ENCODE data around the gene PLIN4.

The PLIN4 gene

DNA sequence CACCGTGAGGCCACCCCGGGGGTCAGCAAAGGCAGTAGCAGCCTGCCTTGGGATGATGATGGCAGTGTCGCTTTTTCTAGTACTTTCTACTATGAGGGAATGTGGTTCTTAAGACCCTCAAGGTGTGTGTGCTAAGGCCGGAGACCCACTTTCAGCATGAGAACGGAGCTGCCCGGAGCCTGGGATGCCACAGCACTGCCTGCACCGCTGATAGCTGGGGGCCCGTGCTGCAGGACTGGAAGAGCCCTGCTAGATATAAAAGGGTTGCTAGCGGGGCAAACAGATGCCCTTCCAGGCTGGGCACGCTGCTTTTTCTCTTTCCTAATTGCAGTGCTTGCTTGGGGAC is 14.5 kb downstream of the PLIN4 start:
- CTCF ChIA-PET = no interaction called here
- POLR2A ChIA-PET = no interaction called here
- no peak for TF ChIP-seq TARDBP (IDR thresholded peaks at IDR 0.05)
- TF ChIP-seq FOXK2 (IDR thresholded peaks at IDR 0.05) = no peak
- TF ChIP-seq, protein P1, sequence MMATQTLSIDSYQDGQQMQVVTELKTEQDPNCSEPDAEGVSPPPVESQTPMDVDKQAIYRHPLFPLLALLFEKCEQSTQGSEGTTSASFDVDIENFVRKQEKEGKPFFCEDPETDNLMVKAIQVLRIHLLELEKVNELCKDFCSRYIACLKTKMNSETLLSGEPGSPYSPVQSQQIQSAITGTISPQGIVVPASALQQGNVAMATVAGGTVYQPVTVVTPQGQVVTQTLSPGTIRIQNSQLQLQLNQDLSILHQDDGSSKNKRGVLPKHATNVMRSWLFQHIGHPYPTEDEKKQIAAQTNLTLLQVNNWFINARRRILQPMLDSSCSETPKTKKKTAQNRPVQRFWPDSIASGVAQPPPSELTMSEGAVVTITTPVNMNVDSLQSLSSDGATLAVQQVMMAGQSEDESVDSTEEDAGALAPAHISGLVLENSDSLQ (IDR thresholded peaks at IDR 0.05) = no peak
- TF ChIP-seq NFRKB (IDR thresholded peaks at IDR 0.05) = no peak
- TF ChIP-seq BHLHE40 (IDR thresholded peaks at IDR 0.05; ENCODE audit: borderline replicate concordance) = no peak
- no peak for TF ChIP-seq FOXA1 (IDR thresholded peaks at IDR 0.05)
- TF ChIP-seq CTBP1 (IDR thresholded peaks at IDR 0.05; ENCODE audit: borderline replicate concordance) = no peak
- no peak for TF ChIP-seq FOXM1 (IDR thresholded peaks at IDR 0.05; ENCODE audit: borderline replicate concordance)
- TF ChIP-seq SP1 (IDR thresholded peaks at IDR 0.05) = no peak
- no peak for TF ChIP-seq LEF1 (IDR thresholded peaks at IDR 0.05; ENCODE audit: borderline replicate concordance)
- no peak for TF ChIP-seq SUZ12 (IDR thresholded peaks at IDR 0.05)
- no peak for TF ChIP-seq L3MBTL2 (conservative IDR thresholded peaks at IDR 0.05)
- no peak for DNase-seq (ENCODE audit: extremely low spot score)

DNA sequence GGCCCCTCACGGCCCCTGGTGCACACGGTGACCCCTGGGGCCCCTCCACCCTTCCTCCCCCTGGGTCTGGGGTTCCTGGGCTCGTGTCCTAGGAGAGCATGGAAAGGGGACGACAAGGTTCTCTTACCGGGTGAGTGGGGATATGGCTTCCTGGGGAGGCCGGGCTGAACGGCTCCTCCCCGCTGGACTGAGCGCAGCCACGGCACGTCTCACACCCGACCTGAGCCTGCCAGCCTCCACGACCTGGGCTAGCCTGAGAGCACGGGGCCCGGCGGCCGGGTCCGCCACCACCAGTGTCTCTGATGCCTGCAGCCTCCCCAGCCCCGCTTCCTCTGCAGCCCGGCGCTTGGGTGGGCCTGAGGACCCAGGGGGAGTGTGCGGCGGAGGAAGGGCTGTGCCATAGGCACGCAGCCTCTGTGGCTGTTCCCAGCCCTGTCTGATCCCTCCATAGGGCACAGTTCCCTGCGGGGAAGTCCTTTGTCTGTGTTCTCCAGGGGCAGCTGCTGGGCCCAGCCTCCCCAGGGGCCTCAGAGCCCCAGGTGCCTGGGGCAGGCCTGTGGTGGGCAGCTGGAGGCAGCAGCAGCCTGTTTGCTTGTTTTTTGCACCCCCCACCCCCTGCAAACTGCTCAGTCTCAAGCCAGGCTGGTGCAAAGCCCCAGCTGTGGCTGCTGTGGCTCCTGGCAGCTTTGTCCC is 15.0 kb downstream of the PLIN4 start:
- CTCF ChIA-PET = no interaction called here
- no peak for TF ChIP-seq ZNF384 (IDR thresholded peaks at IDR 0.05)
- TF ChIP-seq SUZ12 (IDR thresholded peaks at IDR 0.05) = no peak
- TF ChIP-seq HDGF (IDR thresholded peaks at IDR 0.05; ENCODE audit: borderline replicate concordance) = no peak
- TF ChIP-seq SP1 (IDR thresholded peaks at IDR 0.05) = no peak
- no peak for TF ChIP-seq L3MBTL2 (conservative IDR thresholded peaks at IDR 0.05)
- TF ChIP-seq, protein P1 (IDR thresholded peaks at IDR 0.05) = no peak
- TF ChIP-seq ARNT (IDR thresholded peaks at IDR 0.05) = no peak
- TF ChIP-seq LEF1 (IDR thresholded peaks at IDR 0.05; ENCODE audit: borderline replicate concordance) = no peak
- TF ChIP-seq FOXA1 (IDR thresholded peaks at IDR 0.05) = no peak
- TF ChIP-seq FOXM1 (IDR thresholded peaks at IDR 0.05; ENCODE audit: borderline replicate concordance) = no peak
- TF ChIP-seq NFRKB (IDR thresholded peaks at IDR 0.05) = no peak
- TF ChIP-seq ELF4 (IDR thresholded peaks at IDR 0.05) = no peak
- no peak for TF ChIP-seq CTBP1 (IDR thresholded peaks at IDR 0.05; ENCODE audit: borderline replicate concordance)
- TF ChIP-seq FOXK2 (IDR thresholded peaks at IDR 0.05) = no peak
- TF ChIP-seq BHLHE40 (IDR thresholded peaks at IDR 0.05; ENCODE audit: borderline replicate concordance) = no peak
- TF ChIP-seq TARDBP (IDR thresholded peaks at IDR 0.05) = no peak
- no peak for DNase-seq (ENCODE audit: extremely low spot score)
- POLR2A ChIA-PET = no interaction called here

DNA sequence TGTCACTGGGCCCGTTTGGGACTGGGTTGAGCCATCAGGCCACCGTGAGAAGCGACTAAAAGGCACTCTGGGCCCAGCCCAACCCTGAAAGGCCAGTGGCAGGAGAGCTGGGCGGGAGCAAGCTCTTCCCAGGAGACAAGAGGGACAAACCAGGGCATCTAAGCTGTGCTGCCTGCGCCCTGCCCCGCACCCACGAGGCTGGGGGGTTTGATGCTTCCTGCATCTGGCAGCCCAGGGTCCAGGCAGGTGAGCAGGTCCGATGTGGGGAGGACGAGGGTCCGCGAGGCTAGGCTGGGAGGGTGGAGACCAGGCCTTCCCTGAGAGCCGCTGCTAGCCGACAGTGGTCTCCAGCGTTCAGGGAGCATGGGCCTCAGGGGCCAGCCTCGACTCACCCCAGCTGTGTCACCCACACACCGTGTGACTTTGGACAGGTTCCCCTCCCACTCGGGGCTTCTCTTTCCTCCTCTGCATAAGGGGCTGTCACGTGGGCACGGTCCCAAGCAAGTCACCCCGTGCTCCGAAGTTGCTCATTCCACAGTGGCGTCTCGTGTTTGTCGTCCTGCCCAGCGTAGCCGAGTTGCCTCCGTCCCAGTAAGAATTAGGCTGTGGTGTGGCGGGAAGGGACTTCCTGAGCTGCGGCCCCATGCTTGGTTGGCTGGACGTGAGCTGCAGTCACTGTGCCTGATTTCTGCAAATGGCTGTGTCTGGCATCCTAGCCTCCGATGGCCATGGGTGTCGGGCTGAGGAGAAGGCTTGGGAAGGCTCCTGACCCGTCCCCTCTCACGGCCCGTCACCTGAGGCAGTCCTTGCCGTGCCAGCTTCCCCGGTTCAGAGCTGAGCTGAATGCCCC is 15.8 kb downstream of the PLIN4 start:
- CTCF ChIA-PET = no interaction called here
- TF ChIP-seq FOXA1 (IDR thresholded peaks at IDR 0.05) (no peak), ELF4 (IDR thresholded peaks at IDR 0.05) (no peak), ZNF384 (IDR thresholded peaks at IDR 0.05) (no peak), ARNT (IDR thresholded peaks at IDR 0.05) (no peak), LEF1 (IDR thresholded peaks at IDR 0.05; ENCODE audit: borderline replicate concordance) (no peak), BHLHE40 (IDR thresholded peaks at IDR 0.05; ENCODE audit: borderline replicate concordance) (no peak), CTBP1 (IDR thresholded peaks at IDR 0.05; ENCODE audit: borderline replicate concordance) (no peak), FOXM1 (IDR thresholded peaks at IDR 0.05; ENCODE audit: borderline replicate concordance) (no peak), L3MBTL2 (conservative IDR thresholded peaks at IDR 0.05) (no peak), SP1 (IDR thresholded peaks at IDR 0.05) (no peak), TARDBP (IDR thresholded peaks at IDR 0.05) (no peak), HDGF (IDR thresholded peaks at IDR 0.05; ENCODE audit: borderline replicate concordance) (no peak), FOXK2 (IDR thresholded peaks at IDR 0.05) (no peak), NFRKB (IDR thresholded peaks at IDR 0.05) (no peak), SUZ12 (IDR thresholded peaks at IDR 0.05) (no peak)
- TF ChIP-seq, protein P1 (IDR thresholded peaks at IDR 0.05) = no peak
- POLR2A ChIA-PET = interaction anchor here (1.1 kb wide), 1 partner anchor 32 kb away, joined by 3 read pairs; no protein-coding TSS in a partner anchor

DNA sequence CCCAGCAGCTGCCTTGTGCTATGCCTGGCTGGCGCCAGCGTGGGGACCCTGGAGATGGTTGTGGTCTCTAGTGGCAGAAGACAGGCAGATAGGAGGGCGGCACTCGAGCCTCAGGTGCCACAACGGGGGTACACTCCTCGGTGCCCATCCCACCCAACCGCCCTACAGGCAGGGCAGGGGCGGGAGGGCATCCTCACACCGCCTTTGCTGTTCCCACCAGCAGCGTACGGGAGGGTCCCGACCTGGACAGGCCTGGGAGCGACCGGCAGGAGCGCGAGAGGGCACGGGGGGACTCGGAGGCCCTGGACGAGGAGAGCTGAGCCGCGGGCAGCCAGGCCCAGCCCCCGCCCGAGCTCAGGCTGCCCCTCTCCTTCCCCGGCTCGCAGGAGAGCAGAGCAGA is 16.6 kb downstream of the PLIN4 start:
- POLR2A ChIA-PET = interaction anchor here (1.1 kb wide), 1 partner anchor 31 kb away, joined by 3 read pairs; no protein-coding TSS in a partner anchor
- CTCF ChIA-PET = no interaction called here
- TF ChIP-seq HDGF (IDR thresholded peaks at IDR 0.05; ENCODE audit: borderline replicate concordance) = no peak
- no peak for TF ChIP-seq LEF1 (IDR thresholded peaks at IDR 0.05; ENCODE audit: borderline replicate concordance)
- TF ChIP-seq ZNF384 (IDR thresholded peaks at IDR 0.05) = no peak
- TF ChIP-seq BHLHE40 (IDR thresholded peaks at IDR 0.05; ENCODE audit: borderline replicate concordance) = no peak
- no peak for DNase-seq (ENCODE audit: extremely low spot score)

More for the DNA sequence above, 15.8 kb downstream of the PLIN4 start:
- DNase-seq (ENCODE audit: extremely low spot score) = no peak

DNA sequence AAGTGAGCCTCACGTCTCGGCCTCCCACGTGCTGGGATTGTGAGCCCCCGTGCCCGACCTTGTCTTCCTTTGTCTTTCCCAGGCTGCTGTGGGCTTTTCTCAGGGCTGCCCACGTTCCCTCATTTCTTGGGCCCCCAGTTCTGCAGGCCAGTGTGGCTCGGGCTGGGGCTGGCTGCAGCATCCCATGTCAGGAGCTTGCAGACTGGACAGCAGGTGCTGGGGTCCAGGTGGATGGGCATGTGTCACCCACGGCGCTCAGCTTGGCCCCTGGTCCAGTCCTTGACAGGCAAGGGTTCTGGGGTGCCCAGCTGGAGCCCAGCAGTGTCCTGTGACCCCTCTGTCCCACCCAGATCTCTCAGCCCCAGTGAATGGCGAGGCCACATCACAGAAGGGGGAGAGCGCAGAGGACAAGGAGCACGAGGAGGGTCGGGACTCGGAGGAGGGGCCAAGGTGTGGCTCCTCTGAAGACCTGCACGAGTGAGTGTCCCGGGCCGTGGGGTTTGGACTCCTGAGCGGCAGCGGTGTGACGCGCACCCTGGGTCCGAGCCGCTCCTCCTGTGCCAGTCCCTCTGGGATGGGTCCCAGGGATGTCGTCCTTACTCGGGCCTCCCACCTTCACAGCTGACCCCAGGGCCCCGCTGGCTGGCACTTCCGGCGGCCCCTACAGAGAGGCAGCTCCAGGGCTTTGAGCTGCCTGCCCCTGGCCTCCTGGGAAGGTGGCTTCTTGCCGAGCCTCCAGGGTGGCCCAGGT is 17.3 kb downstream of the PLIN4 start:
- DNase-seq (ENCODE audit: extremely low spot score) = no peak
- ChIA-PET CTCF (no interaction called here), POLR2A (no interaction called here)
- no peak for TF ChIP-seq L3MBTL2 (conservative IDR thresholded peaks at IDR 0.05)
- TF ChIP-seq BHLHE40 (IDR thresholded peaks at IDR 0.05; ENCODE audit: borderline replicate concordance) = no peak
- TF ChIP-seq, protein P1 (IDR thresholded peaks at IDR 0.05) = no peak
- TF ChIP-seq SP1 (IDR thresholded peaks at IDR 0.05) = no peak
- TF ChIP-seq ARNT (IDR thresholded peaks at IDR 0.05) = no peak
- no peak for TF ChIP-seq CTBP1 (IDR thresholded peaks at IDR 0.05; ENCODE audit: borderline replicate concordance)
- TF ChIP-seq NFRKB (IDR thresholded peaks at IDR 0.05) = no peak
- TF ChIP-seq FOXM1 (IDR thresholded peaks at IDR 0.05; ENCODE audit: borderline replicate concordance) = no peak
- TF ChIP-seq TARDBP (IDR thresholded peaks at IDR 0.05) = no peak
- TF ChIP-seq ELF4 (IDR thresholded peaks at IDR 0.05) = no peak

Data from HEK293T (cell line).